A549 (cell line): ENCODE data around the gene GPR183.

Experiments used
- CHD2 ChIP-seq: fragments of 150-350 bp; IDR thresholded peaks from 2 replicates; pipeline ENCODE4 v1.6.1; 2014; ENCODE audit warnings: low read length; ENCODE audit not compliant: partially characterized antibody
- HEYL ChIP-seq: fragments of 250-450 bp; sonication (Bioruptor Pico); IDR thresholded peaks from 2 replicates; pipeline ENCODE4 v1.8.0; 2021; ENCODE audit warnings: mild to moderate bottlenecking, moderate library complexity
- NR3C1 ChIP-seq: fragments of >200 bp; sonication (Bioruptor Twin); formaldehyde crosslinking; IDR thresholded peaks from 3 replicates; pipeline ENCODE4 v1.6.1; 2017
- POLR2A ChIP-seq: IDR thresholded peaks from 2 replicates; pipeline ENCODE4 v1.6.1; 2012; ENCODE audit warnings: mild to moderate bottlenecking, low read length
- POLR2AphosphoS2 ChIP-seq: conservative IDR thresholded peaks from 2 replicates; pipeline ENCODE4 v1.6.1; 2012; ENCODE audit warnings: low read length, improper control_type of control experiment, inconsistent platforms
- RAD21 ChIP-seq, 2 experiments: fragments of >200 bp in 1 of 2; sonication (Bioruptor Twin) in 1 of 2; formaldehyde crosslinking in 1 of 2; IDR thresholded peaks in 1 of 2; conservative IDR thresholded peaks in 1 of 2; 2 replicates in 1 of 2; 3 replicates in 1 of 2; pipeline ENCODE4 v1.6.1; 2012 to 2018; ENCODE audit warnings: inconsistent platforms in 1 of 2
- RFX5 ChIP-seq: fragments of 450-650 bp; IDR thresholded peaks from 2 replicates; pipeline ENCODE4 v1.7.1; 2014; ENCODE audit warnings: antibody characterized with exemption, mild to moderate bottlenecking, moderate library complexity
- TF ChIP-seq, protein P1 (sequence below): fragments of 450-650 bp; IDR thresholded peaks from 2 replicates; pipeline ENCODE4 v1.6.1; 2014; ENCODE audit warnings: antibody characterized with exemption
- TF ChIP-seq, protein P2 (sequence below): fragments of >200 bp; sonication (Bioruptor Twin); formaldehyde crosslinking; IDR thresholded peaks from 3 replicates; pipeline ENCODE4 v1.5.1; 2016

DNA sequence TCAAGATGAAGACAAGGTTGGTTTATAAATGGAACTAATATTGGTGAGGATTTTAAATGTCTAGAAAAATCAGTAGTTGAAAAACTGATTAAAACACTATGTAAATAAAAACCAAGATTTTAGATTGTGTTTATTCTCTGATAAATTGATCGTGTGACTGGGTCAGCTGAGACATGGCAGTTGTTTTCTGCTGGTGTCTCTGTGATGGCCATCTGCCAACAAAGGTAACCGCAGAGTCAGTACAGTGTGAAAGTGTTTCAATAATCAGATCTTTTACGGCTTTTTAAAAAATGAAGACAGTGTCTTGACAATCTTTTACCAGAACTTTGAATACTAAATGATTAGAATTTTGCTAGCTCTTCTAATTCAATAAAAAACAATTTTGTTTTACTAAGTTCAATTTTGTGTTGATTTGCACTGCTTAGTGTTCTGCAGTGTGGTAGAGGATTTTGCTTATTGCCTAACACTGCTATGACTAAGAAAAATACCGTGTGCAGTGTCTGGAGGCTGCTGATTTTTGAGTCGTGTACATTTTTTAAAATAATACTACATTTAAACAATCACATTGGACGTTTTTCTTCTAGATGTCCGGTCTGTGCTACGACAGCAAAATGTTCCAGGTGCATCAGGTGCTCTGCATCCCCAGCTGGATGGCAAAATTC is 32.7 kb upstream of the GPR183 start:
- TF ChIP-seq, protein P1, sequence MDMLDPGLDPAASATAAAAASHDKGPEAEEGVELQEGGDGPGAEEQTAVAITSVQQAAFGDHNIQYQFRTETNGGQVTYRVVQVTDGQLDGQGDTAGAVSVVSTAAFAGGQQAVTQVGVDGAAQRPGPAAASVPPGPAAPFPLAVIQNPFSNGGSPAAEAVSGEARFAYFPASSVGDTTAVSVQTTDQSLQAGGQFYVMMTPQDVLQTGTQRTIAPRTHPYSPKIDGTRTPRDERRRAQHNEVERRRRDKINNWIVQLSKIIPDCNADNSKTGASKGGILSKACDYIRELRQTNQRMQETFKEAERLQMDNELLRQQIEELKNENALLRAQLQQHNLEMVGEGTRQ = no peak
- TF ChIP-seq HEYL (CRISPR knock-in tag) = no peak
- TF ChIP-seq RAD21 (conservative IDR thresholded peaks at IDR 0.05 in 1 of 2, IDR thresholded peaks at IDR 0.05 in 1 of 2) = no peak
- TF ChIP-seq NR3C1 = no peak
- TF ChIP-seq CHD2 = no peak
- TF ChIP-seq, protein P2, sequence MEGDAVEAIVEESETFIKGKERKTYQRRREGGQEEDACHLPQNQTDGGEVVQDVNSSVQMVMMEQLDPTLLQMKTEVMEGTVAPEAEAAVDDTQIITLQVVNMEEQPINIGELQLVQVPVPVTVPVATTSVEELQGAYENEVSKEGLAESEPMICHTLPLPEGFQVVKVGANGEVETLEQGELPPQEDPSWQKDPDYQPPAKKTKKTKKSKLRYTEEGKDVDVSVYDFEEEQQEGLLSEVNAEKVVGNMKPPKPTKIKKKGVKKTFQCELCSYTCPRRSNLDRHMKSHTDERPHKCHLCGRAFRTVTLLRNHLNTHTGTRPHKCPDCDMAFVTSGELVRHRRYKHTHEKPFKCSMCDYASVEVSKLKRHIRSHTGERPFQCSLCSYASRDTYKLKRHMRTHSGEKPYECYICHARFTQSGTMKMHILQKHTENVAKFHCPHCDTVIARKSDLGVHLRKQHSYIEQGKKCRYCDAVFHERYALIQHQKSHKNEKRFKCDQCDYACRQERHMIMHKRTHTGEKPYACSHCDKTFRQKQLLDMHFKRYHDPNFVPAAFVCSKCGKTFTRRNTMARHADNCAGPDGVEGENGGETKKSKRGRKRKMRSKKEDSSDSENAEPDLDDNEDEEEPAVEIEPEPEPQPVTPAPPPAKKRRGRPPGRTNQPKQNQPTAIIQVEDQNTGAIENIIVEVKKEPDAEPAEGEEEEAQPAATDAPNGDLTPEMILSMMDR = no peak
- TF ChIP-seq RFX5 = no peak
- no peak for TF ChIP-seq POLR2A
- no peak for TF ChIP-seq POLR2AphosphoS2
